ENCODE data around the gene ZBTB18.

ZBTB18 gene

GRCh38 chr1:244046907-244047611 is 4.0 kb upstream of the ZBTB18 start:
- DNase-seq (ENCODE audit: extremely low spot score) = no peak
- CTCF ChIA-PET = interaction anchor here (1.0 to 1.2 kb wide), 3 partner anchors 11 to 252 kb away, joined by 3 to 4 read pairs (median 3); no protein-coding TSS in a partner anchor
- no peak for TF ChIP-seq CTCF (IDR thresholded peaks at IDR 0.05; ENCODE audit: control extremely low read depth, extremely low read depth, low read depth, missing control alignments)
- POLR2A ChIA-PET = no interaction called here

- no peak for DNase-seq (ENCODE audit: extremely low spot score)
- ChIA-PET CTCF (interaction anchor here (0.8 to 1.2 kb wide), 4 partner anchors 11 to 251 kb away, joined by 3 to 4 read pairs (median 3); no protein-coding TSS in a partner anchor), POLR2A (interaction anchor here (0.8 to 1.1 kb wide), 3 partner anchors 15 to 792 kb away, joined by 3 to 7 read pairs (median 4); partner anchors contain the start of gene SDCCAG8)
- no peak for TF ChIP-seq CTCF (IDR thresholded peaks at IDR 0.05; ENCODE audit: control extremely low read depth, extremely low read depth, low read depth, missing control alignments)
Observed at GRCh38 chr1:244047621-244048255, 3.3 kb upstream of the ZBTB18 start.

GRCh38 chr1:244048256-244049161 is 2.6 kb upstream of the ZBTB18 start:
- ChIA-PET POLR2A (interaction anchor here (0.8 to 1.1 kb wide), 3 partner anchors 16 to 793 kb away, joined by 3 to 7 read pairs (median 4); partner anchors contain the start of gene SDCCAG8), CTCF (interaction anchor here (0.8 to 1.0 kb wide), 3 partner anchors 14 to 251 kb away, joined by 3 to 4 read pairs (median 3); no protein-coding TSS in a partner anchor)
- TF ChIP-seq CTCF (IDR thresholded peaks at IDR 0.05; ENCODE audit: control extremely low read depth, extremely low read depth, low read depth, missing control alignments) = no peak
- peak; percentile 95 for DNase-seq (ENCODE audit: extremely low spot score)

DNA sequence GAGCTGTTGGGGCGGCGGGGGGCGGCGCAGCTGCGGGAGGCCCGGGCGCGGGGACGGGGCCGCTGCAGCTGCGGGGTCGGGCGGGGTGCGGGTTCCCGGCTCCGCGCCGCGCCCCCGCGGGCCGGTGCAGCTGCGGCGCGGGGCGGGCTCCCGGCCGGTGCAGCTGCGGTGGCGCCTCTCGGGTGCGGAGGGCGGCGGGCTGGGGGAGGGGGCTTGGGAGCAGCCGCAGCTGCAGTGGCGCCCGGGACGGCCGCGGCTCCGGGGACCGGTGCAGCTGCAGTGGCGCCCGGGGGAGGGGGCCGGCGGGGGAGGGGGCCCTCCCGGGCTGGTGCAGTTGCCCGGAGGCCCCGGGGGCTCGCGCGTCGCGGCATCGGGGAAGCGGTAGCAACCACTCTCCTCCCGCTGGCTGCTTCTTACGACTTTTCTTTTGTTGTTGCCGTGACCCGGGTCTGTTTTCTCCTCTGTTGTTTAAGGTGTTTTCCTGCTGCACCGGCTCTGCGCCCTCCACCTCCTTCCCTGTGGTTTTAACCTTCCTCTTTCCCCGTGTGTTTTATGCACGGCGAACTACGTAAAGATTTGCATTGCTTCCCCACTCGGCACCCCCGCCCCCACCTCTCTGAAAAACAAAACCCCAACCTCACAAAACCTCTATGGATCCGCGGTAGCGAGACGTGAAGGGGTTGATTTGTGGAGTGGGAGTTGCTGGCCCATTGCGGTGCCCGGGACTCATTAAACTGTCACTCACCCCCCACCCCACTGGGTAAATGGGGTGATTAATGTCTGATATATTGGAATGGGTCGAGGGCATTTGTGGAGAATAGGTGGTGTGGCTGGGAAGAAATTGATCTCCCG is 1.7 kb upstream of the ZBTB18 start:
- peak; percentile 48 for DNase-seq (ENCODE audit: extremely low spot score)
- ChIA-PET POLR2A (interaction anchor here (0.7 kb wide), 1 partner anchor 1814 kb away, joined by 6 read pairs; no protein-coding TSS in a partner anchor), CTCF (no interaction called here)
- TF ChIP-seq CTCF (IDR thresholded peaks at IDR 0.05; ENCODE audit: control extremely low read depth, extremely low read depth, low read depth, missing control alignments) = no peak

DNA sequence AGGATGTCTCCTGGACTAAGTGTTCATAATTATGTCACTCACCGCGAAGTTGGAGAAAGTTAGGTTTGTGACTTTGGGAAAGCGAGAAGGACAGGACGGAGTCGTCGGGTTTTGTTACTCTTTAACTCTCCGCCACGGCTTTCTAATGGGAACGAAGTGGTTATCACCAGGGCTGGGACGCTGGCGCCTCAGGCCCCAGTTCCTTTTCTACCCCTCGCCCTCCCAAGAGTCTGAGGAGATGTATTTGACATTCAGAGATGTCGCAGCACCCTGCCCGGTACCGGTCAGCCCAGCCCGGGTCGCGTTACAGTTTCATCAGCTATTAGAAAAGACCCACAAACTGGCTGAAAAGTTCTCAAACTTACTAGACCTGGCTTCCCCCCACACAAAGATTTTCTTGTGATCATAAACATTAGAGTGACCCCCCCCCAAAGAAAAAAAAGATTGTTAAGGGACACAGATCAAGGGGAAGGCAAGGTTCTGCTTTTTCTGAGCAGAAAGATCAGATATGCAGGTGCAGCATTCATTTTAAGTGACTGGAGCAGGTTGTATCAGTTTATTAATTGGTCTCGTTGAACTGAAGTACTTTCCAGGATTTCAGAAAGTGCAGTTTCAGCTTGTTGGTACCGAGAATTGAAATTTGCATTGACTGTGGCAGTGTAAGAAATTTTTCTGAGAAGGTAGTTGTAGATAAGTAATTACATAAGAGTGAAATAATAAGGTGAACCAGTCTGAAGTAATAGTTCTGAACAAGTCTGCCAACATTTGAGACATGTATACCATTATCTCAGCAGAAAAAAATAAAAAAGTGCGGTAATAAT is 859 bp upstream of the ZBTB18 start:
- POLR2A ChIA-PET = interaction anchor here (0.7 kb wide), 1 partner anchor 1815 kb away, joined by 6 read pairs; no protein-coding TSS in a partner anchor
- TF ChIP-seq CTCF (IDR thresholded peaks at IDR 0.05; ENCODE audit: control extremely low read depth, extremely low read depth, low read depth, missing control alignments) = no peak
- DNase-seq (ENCODE audit: extremely low spot score) = no peak
- CTCF ChIA-PET = interaction anchor here (5.1 kb wide), 1 partner anchor 15 kb away, joined by 24 read pairs; no protein-coding TSS in a partner anchor

Data from GM10248 (cell line).